ENCODE measurements around the gene CDH4.

DNA sequence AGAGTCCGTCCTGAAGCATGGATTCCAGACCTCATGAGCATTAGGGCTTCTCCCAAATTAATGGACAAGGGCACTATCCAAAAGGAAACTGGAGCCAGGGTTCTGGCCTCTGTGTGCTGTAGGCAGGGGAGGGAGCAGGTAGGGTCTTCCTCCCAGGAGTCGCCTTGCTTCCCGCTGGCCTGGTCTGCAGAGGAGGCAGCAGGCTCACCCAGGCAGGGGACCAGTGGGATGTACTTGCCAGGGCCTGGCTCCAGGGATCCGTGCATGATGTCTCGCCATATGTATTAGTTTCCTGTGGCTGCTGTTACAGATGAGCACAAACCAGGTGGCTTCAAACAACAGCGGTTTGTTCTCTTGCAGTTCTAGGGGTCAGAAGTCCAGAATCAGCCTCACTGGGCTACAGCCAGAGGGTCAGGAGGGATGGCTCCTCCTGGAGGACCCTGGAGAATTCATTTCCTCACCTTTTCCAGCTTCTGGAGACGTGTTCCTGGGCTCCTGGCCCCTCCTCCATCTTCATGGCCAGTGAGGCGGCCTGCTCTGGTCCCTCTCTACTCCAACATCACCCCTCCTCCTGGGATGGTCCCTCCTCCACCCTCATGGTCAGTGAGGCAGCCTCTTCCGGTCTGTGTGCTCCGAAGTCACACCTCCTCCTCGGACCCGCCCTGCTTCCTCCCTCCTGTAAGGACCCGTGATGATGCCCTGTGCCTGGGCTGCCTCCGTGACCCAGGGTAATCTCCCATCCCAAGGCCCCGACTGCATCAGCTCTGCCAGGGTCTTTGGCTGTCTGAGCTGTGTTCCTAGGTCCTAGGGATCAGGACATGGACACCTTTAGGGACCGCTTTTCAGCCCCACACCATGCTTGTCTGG is 329.1 kb downstream of the CDH4 start:
- TF ChIP-seq, protein P1, sequence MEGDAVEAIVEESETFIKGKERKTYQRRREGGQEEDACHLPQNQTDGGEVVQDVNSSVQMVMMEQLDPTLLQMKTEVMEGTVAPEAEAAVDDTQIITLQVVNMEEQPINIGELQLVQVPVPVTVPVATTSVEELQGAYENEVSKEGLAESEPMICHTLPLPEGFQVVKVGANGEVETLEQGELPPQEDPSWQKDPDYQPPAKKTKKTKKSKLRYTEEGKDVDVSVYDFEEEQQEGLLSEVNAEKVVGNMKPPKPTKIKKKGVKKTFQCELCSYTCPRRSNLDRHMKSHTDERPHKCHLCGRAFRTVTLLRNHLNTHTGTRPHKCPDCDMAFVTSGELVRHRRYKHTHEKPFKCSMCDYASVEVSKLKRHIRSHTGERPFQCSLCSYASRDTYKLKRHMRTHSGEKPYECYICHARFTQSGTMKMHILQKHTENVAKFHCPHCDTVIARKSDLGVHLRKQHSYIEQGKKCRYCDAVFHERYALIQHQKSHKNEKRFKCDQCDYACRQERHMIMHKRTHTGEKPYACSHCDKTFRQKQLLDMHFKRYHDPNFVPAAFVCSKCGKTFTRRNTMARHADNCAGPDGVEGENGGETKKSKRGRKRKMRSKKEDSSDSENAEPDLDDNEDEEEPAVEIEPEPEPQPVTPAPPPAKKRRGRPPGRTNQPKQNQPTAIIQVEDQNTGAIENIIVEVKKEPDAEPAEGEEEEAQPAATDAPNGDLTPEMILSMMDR (IDR thresholded peaks at IDR 0.05; ENCODE audit: insufficient read depth, low read depth, low read length) = no peak
- no peak for TF ChIP-seq EZH2 (IDR thresholded peaks at IDR 0.05; ENCODE audit: insufficient read depth, low read length)

Data from astrocyte (in vitro differentiated cells and primary cell).